ENCODE data around the gene ROM1. TPM values are rescaled to one million over a fixed set of nuclear protein-coding genes. Genes with fewer than 3 reads are reported as not detected.
"Not testable (repeated sequence)": the region's sequence is repeated elsewhere in the genome, so short reads cannot be mapped to it uniquely, and the experiment has no call there.

The ROM1 gene
- total RNA-seq = 2.4 to 5.8 TPM (median 3.5 TPM) in 3 replicates
- long read RNA-seq, partial matches to known transcripts = 0 of 1 reads
- long read RNA-seq, other reads (novel, unspliced or antisense) = 0 of 1 reads

- no peaks in the 10 kb centered on the region for H3K9me3 Mint-ChIP-seq (ENCODE audit: low read depth)
- H3K4me1 Mint-ChIP-seq (ENCODE audit: low read depth) = peaks cover 17% of the 10 kb centered on the region
- peak; percentile 100 for TF ChIP-seq CTCF (IDR thresholded peaks at IDR 0.05)
- H3K36me3 Mint-ChIP-seq (ENCODE audit: low read depth) = peaks cover 4% of the 10 kb centered on the region
- no peak for DNase-seq (ENCODE audit: low spot score)
- no peaks in the 10 kb centered on the region for H3K27me3 Mint-ChIP-seq (ENCODE audit: low read depth)
- peak within 1 kb of the TSS; percentile 95 for H3K27ac Mint-ChIP-seq (ENCODE audit: unreplicated experiment)
- H3K4me3 Mint-ChIP-seq (ENCODE audit: unreplicated experiment) = peak within 1 kb of the TSS; percentile 97
Measured at GRCh38 chr11:62612366-62613290, at the start of gene ROM1, which contains the start of gene EML3. Gene ROM1 (plus strand): TSS chr11:62613257. CDS start chr11:62613282, 25 bp downstream. Gene EML3 (minus strand): TSS chr11:62612775. CDS start chr11:62612457, 318 bp downstream.

GRCh38 chr11:62565100-62565802, 47.8 kb upstream of the ROM1 start:
- no peak for DNase-seq (ENCODE audit: low spot score)
- Mint-ChIP-seq H3K27me3 (ENCODE audit: low read depth) (no peaks in the 10 kb centered on the region), H3K4me1 (ENCODE audit: low read depth) (peaks cover 33% of the 10 kb centered on the region), H3K9me3 (ENCODE audit: low read depth) (no peaks in the 10 kb centered on the region), H3K4me3 (ENCODE audit: unreplicated experiment) (no peak overlapping the region), H3K27ac (ENCODE audit: unreplicated experiment) (peak overlapping the region; percentile 54), H3K36me3 (ENCODE audit: low read depth) (peaks cover 32% of the 10 kb centered on the region)
- no peak for TF ChIP-seq CTCF (IDR thresholded peaks at IDR 0.05)

GRCh38 chr11:62566247-62566646, 46.8 kb upstream of the ROM1 start:
- H3K4me3 Mint-ChIP-seq (ENCODE audit: unreplicated experiment) = no peak overlapping the region
- peaks cover 39% of the 10 kb centered on the region for H3K36me3 Mint-ChIP-seq (ENCODE audit: low read depth)
- H3K27me3 Mint-ChIP-seq (ENCODE audit: low read depth) = no peaks in the 10 kb centered on the region
- peaks cover 31% of the 10 kb centered on the region for H3K4me1 Mint-ChIP-seq (ENCODE audit: low read depth)
- TF ChIP-seq CTCF (IDR thresholded peaks at IDR 0.05) = no peak
- DNase-seq (ENCODE audit: low spot score) = no peak
- H3K9me3 Mint-ChIP-seq (ENCODE audit: low read depth) = no peaks in the 10 kb centered on the region
- H3K27ac Mint-ChIP-seq (ENCODE audit: unreplicated experiment) = peak overlapping the region; percentile 4

GRCh38 chr11:62567018-62567633, 45.9 kb upstream of the ROM1 start:
- peaks cover 43% of the 10 kb centered on the region for H3K36me3 Mint-ChIP-seq (ENCODE audit: low read depth)
- no peaks in the 10 kb centered on the region for H3K9me3 Mint-ChIP-seq (ENCODE audit: low read depth)
- H3K27me3 Mint-ChIP-seq (ENCODE audit: low read depth) = no peaks in the 10 kb centered on the region
- H3K27ac Mint-ChIP-seq (ENCODE audit: unreplicated experiment) = peak overlapping the region; percentile 66
- TF ChIP-seq CTCF (IDR thresholded peaks at IDR 0.05) = no peak
- DNase-seq (ENCODE audit: low spot score) = no peak
- no peak overlapping the region for H3K4me3 Mint-ChIP-seq (ENCODE audit: unreplicated experiment)
- peaks cover 34% of the 10 kb centered on the region for H3K4me1 Mint-ChIP-seq (ENCODE audit: low read depth)

- no peak for TF ChIP-seq CTCF (IDR thresholded peaks at IDR 0.05)
- peaks cover 42% of the 10 kb centered on the region for H3K36me3 Mint-ChIP-seq (ENCODE audit: low read depth)
- H3K9me3 Mint-ChIP-seq (ENCODE audit: low read depth) = no peaks in the 10 kb centered on the region
Measured at GRCh38 chr11:62569611-62570010, 43.4 kb upstream of the ROM1 start.

GRCh38 chr11:62570903-62571302, 42.2 kb upstream of the ROM1 start:
- H3K36me3 Mint-ChIP-seq (ENCODE audit: low read depth) = peaks cover 37% of the 10 kb centered on the region
- not testable (repeated sequence) for H3K27me3 Mint-ChIP-seq (ENCODE audit: low read depth); H3K9me3 Mint-ChIP-seq (ENCODE audit: low read depth); H3K4me3 Mint-ChIP-seq (ENCODE audit: unreplicated experiment); DNase-seq (ENCODE audit: low spot score)
- H3K4me1 Mint-ChIP-seq (ENCODE audit: low read depth) = peaks cover 55% of the 10 kb centered on the region
- peak overlapping the region; percentile 19 for H3K27ac Mint-ChIP-seq (ENCODE audit: unreplicated experiment)

More at GRCh38 chr11:62569611-62570010, 43.4 kb upstream of the ROM1 start:
- Mint-ChIP-seq H3K27ac (ENCODE audit: unreplicated experiment) (no peak overlapping the region), H3K4me1 (ENCODE audit: low read depth) (peaks cover 44% of the 10 kb centered on the region), H3K27me3 (ENCODE audit: low read depth) (no peaks in the 10 kb centered on the region), H3K4me3 (ENCODE audit: unreplicated experiment) (no peak overlapping the region)
- no peak for DNase-seq (ENCODE audit: low spot score)

- H3K4me3 Mint-ChIP-seq (ENCODE audit: unreplicated experiment); H3K9me3 Mint-ChIP-seq (ENCODE audit: low read depth); H3K27me3 Mint-ChIP-seq (ENCODE audit: low read depth); DNase-seq (ENCODE audit: low spot score): not testable (repeated sequence)
- H3K4me1 Mint-ChIP-seq (ENCODE audit: low read depth) = peaks cover 54% of the 10 kb centered on the region
- peaks cover 33% of the 10 kb centered on the region for H3K36me3 Mint-ChIP-seq (ENCODE audit: low read depth)
- H3K27ac Mint-ChIP-seq (ENCODE audit: unreplicated experiment) = peak overlapping the region; percentile 74
Measured at GRCh38 chr11:62571493-62571892, 41.6 kb upstream of the ROM1 start.
